WTC11 (cell line): ENCODE measurements around the gene TMEM62.

Source experiments
- CREB1 ChIP-seq: sonication (generic); formaldehyde crosslinking; IDR thresholded peaks from 2 replicates; pipeline ENCODE4 v1.8.0; 2023; ENCODE audit warnings: mild to moderate bottlenecking, missing genetic modification reagents
- CTCF ChIP-seq: fragments of 200-600 bp; IDR thresholded peaks from 2 replicates; pipeline ENCODE4 v1.8.0; 2022; ENCODE audit warnings: antibody characterized with exemption
- GABPB1 ChIP-seq: sonication (generic); formaldehyde crosslinking; IDR thresholded peaks from 2 replicates; pipeline ENCODE4 v1.8.1; 2023; ENCODE audit warnings: mild to moderate bottlenecking, missing genetic modification reagents
- ZNF512 ChIP-seq: sonication (generic); formaldehyde crosslinking; IDR thresholded peaks from 2 replicates; pipeline ENCODE4 v1.8.1; 2022; ENCODE audit warnings: missing genetic modification reagents, borderline replicate concordance

DNA sequence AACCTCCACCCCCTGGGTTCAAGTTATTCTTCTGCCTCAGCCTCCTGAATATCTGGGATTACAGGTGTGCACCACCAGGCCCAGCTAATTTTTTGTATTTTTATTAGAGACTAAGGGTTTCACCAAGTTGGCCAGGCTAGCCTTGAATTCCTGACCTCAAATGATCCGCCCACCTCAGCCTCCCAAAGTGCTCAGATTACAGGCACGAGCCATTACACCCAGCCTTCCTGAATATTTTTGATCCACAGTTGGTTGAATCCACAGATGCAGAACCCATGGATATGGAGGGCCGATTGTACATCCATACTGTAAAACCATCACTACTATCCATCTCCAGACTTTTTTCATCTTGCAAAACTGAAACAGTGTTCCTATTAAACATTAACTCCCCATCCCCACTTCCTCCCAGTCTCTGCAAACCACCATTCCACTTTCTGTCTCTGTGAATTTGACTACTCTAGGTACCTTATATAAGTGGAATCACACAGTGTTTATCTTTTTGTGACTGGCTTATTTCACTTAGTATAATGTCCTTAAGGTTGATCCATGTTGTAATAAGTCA is 8.2 kb upstream of the TMEM62 start:
- TF ChIP-seq CTCF (no peak), ZNF512 (CRISPR knock-in tag) (no peak), CREB1 (no peak), GABPB1 (no peak)
